Measurements from ENCODE around the gene TMOD2.

TMOD2 gene

DNA sequence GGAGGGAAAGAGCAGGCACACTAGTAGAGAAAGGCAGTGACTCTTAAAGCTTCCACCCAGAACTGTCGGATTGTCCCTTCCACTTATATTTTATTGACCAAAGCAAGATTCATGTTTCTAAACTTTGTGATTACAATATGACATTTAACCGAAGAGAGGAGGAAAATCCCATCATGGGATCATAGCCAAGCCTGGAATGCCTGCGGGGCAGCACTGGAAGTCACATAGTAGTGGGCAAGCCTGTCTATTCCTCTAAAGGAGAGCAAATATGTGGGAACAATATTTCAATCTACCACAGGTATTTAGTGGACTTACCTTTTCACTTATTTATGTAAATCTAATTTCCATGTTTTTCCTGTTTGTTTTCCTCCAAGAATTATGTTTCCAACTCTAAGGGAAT is 74.3 kb downstream of the TMOD2 start:
- no peak for DNase-seq (ENCODE audit: low spot score)
- TF ChIP-seq, protein P1, sequence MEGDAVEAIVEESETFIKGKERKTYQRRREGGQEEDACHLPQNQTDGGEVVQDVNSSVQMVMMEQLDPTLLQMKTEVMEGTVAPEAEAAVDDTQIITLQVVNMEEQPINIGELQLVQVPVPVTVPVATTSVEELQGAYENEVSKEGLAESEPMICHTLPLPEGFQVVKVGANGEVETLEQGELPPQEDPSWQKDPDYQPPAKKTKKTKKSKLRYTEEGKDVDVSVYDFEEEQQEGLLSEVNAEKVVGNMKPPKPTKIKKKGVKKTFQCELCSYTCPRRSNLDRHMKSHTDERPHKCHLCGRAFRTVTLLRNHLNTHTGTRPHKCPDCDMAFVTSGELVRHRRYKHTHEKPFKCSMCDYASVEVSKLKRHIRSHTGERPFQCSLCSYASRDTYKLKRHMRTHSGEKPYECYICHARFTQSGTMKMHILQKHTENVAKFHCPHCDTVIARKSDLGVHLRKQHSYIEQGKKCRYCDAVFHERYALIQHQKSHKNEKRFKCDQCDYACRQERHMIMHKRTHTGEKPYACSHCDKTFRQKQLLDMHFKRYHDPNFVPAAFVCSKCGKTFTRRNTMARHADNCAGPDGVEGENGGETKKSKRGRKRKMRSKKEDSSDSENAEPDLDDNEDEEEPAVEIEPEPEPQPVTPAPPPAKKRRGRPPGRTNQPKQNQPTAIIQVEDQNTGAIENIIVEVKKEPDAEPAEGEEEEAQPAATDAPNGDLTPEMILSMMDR (IDR thresholded peaks at IDR 0.05; ENCODE audit: extremely low read depth, missing control alignments): no peak

GRCh38 chr15:51828621-51829375 is 77.4 kb downstream of the TMOD2 start:
- no peak for DNase-seq (ENCODE audit: low spot score)
- TF ChIP-seq, protein P1 (IDR thresholded peaks at IDR 0.05; ENCODE audit: extremely low read depth, missing control alignments): no peak

DNA sequence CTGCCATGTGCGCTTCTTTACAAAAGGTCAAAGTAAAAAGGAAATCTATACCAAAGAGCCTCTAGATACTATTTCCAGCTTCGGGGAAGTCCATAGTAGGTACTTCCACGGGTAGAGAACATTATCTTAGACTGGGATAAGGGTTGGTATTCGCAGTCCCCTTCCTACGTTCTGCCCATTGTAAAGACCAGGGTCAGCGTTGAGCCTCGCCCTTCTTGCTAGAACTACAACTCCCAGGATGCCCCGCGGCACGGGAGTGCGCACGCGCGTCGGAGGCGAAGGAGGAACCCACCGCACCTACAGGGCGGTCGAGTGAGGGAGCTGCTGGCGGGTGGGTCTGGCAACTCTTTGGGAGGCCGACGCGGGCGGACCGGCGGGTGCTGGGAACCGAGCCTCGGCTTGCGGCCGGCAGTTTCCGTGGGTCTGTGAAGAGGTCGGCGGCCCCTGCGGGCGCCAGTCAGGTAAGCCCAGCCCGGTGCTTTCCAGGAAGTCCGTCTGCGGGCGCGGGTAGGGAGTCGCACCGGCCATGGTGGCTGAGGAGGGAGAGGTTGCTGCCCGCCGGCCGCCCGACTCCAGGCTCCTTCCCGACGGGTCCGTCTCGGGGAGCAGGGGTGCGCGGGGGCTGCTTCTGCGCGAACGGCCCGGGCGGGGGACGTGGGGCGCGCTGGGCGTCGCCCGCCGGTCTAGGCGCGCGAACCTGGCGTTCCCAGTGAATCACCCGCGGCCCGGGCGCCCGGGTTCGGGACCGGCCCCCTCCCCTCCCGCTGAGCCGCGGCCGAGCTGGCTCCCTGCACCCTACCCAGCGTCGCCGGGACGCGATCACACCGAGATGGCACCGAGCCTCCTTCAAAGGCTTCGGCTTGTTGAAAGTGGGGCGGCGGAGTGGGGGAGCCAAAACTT is 78.2 kb downstream of the TMOD2 start, which contains the start of gene TMOD3:
Gene TMOD3, plus strand, starts transcription at position 278 of the 900 bp plus-strand sequence. CDS start 33,232 bp downstream, outside the sequence.
- TF ChIP-seq, protein P1 (IDR thresholded peaks at IDR 0.05; ENCODE audit: extremely low read depth, missing control alignments): no peak
- peak; percentile 97 for DNase-seq (ENCODE audit: low spot score)

DNA sequence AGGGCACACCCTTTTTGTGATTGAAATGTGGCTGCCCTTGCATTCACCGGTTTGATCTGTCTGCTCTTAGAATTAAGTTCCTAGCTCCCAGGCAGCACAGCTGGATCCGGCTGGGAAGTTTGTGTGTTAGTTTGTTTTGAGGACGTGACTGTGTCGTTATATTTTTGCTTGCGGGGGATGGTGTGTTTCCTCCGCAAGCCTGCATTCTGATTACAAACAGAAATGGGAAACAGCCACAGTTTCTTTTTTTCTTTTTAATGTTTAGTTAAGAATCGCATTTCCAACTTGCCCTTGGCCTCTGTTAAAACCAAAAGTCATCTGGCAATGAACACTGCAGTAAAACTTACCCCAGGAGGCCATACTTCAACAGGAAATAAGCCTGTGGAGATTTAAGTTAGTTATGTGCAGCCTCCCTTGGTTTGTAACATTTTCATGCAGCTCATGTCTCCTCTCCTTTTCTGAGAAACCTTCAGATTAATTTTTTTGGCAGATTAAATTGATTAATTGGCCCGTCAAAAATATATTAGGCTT is 78.9 kb downstream of the TMOD2 start:
- DNase-seq (ENCODE audit: low spot score): peak; percentile 33
- TF ChIP-seq, protein P1 (IDR thresholded peaks at IDR 0.05; ENCODE audit: extremely low read depth, missing control alignments): no peak

GRCh38 chr15:51833772-51834171 is 82.4 kb downstream of the TMOD2 start:
- DNase-seq (ENCODE audit: low spot score): no peak
- TF ChIP-seq, protein P1 (IDR thresholded peaks at IDR 0.05; ENCODE audit: extremely low read depth, missing control alignments): no peak

GRCh38 chr15:51837792-51838251 is 86.4 kb downstream of the TMOD2 start:
- DNase-seq (ENCODE audit: low spot score): peak; percentile 32
- TF ChIP-seq, protein P1 (IDR thresholded peaks at IDR 0.05; ENCODE audit: extremely low read depth, missing control alignments): no peak

All from GM20000 (cell line).